Liver (tissue), 3 donors: ENCODE data around the gene PAX7.

Experiments
- ATF3 ChIP-seq: IDR thresholded peaks from 2 replicates; pipeline ENCODE4 v1.6.1; 2016; ENCODE audit warnings: antibody characterized with exemption
- CTCF ChIP-seq: fragments of 150-350 bp; IDR thresholded peaks from 2 replicates; pipeline ENCODE4 v1.5.1; 2017; ENCODE audit warnings: improper control_type of control experiment, low read depth, low read length; ENCODE audit not compliant: missing input control
- EGR1 ChIP-seq, 2 donors: IDR thresholded peaks; 2 replicates each; pipeline ENCODE4 v1.6.1; 2016 to 2018; ENCODE audit warnings: antibody characterized with exemption in 2 of 2, low read depth in 2 of 2
- FOXA1 ChIP-seq: IDR thresholded peaks from 2 replicates; pipeline ENCODE4 v1.6.1; 2016; ENCODE audit warnings: antibody characterized with exemption
- GABPA ChIP-seq, 2 donors: IDR thresholded peaks in 1 of 2; conservative IDR thresholded peaks in 1 of 2; 2 replicates each; pipeline ENCODE4 v1.6.1; 2016; ENCODE audit warnings: antibody characterized with exemption in 2 of 2, mild to moderate bottlenecking in 1 of 2, moderate library complexity in 1 of 2
- NR2F2 ChIP-seq: IDR thresholded peaks from 2 replicates; pipeline ENCODE4 v1.6.1; 2016; ENCODE audit warnings: antibody characterized with exemption
- RAD21 ChIP-seq, 2 donors: IDR thresholded peaks; 2 replicates each; pipeline ENCODE4 v1.6.1; 2016; ENCODE audit warnings: antibody characterized with exemption in 2 of 2, mild to moderate bottlenecking in 2 of 2
- REST ChIP-seq: IDR thresholded peaks from 2 replicates; pipeline ENCODE4 v1.6.1; 2016; ENCODE audit warnings: antibody characterized with exemption, mild to moderate bottlenecking
- RXRA ChIP-seq, 2 donors: IDR thresholded peaks; 2 replicates each; pipeline ENCODE4 v1.6.1; 2017 to 2018; ENCODE audit warnings: antibody characterized with exemption in 2 of 2, mild to moderate bottlenecking in 1 of 2
- SP1 ChIP-seq: IDR thresholded peaks from 2 replicates; pipeline ENCODE4 v1.6.1; 2018; ENCODE audit warnings: antibody characterized with exemption, mild to moderate bottlenecking
- TAF1 ChIP-seq: conservative IDR thresholded peaks from 2 replicates; pipeline ENCODE4 v1.6.1; 2016; ENCODE audit warnings: antibody characterized with exemption, mild to moderate bottlenecking
- YY1 ChIP-seq: IDR thresholded peaks from 2 replicates; pipeline ENCODE4 v1.6.1; 2016; ENCODE audit warnings: antibody characterized with exemption, mild to moderate bottlenecking
- donor health status: healthy.
- donor health status: healthy.

GRCh38 chr1:18725231-18725895, 94.7 kb downstream of the PAX7 start:
- no peak for TF ChIP-seq CTCF
- TF ChIP-seq TAF1 = no peak
- no peak for TF ChIP-seq EGR1 (IDR thresholded peaks at IDR 0.05; ENCODE audit: low read depth in 2 of 2)
- no peak for TF ChIP-seq SP1
- no peak for TF ChIP-seq RAD21 (IDR thresholded peaks at IDR 0.05)
- no peak for TF ChIP-seq YY1
- TF ChIP-seq REST = no peak
- TF ChIP-seq GABPA (IDR thresholded peaks at IDR 0.05 in 1 of 2, conservative IDR thresholded peaks at IDR 0.05 in 1 of 2) = no peak
- no peak for TF ChIP-seq ATF3
- TF ChIP-seq RXRA (IDR thresholded peaks at IDR 0.05) = no peak
- TF ChIP-seq NR2F2 = no peak
- no peak for TF ChIP-seq FOXA1
